PC-9 (cell line): ENCODE results near the gene ROBO1. TPM values are rescaled to one million over a fixed set of nuclear protein-coding genes. Genes with fewer than 3 reads are reported as not detected.

Experiments used
- BruUV-seq: library from RNA; stranded (reverse); fragments of 400-500 nt; replicated peaks from 2 replicates; lab custom pipeline; 2021; lab: Mats Ljungman, UMichigan
- CTCF ChIA-PET: fragments of 300-600 bp; sonication (Branson Sonifier 250); formaldehyde crosslinking; loops from one replicate; lab custom pipeline; 2022; ENCODE audit warnings: antibody characterized with exemption; lab: Charles Lee
- POLR2A ChIA-PET: fragments of 300-600 bp; sonication (Branson Sonifier 250); formaldehyde crosslinking; loops from one replicate; lab custom pipeline; 2022; ENCODE audit warnings: antibody characterized with exemption; ENCODE audit not compliant: unreplicated experiment; lab: Charles Lee
- DNase-seq, 2 experiments: peaks; one replicate each; pipeline versions ENCODE4 v3.0.0 to v3.0.0-alpha.2; 2015 to 2022; ENCODE audit warnings: mixed read lengths in 1 of 2
- H2AFZ ChIP-seq: fragments of 200-600 bp; sonication (generic); 2 replicates; pipeline ENCODE4 v1.8.1; 2017; ENCODE audit warnings: antibody characterized with exemption
- H3F3A ChIP-seq: fragments of 200-600 bp; sonication (generic); 2 replicates; pipeline ENCODE4 v1.8.1; 2017; ENCODE audit warnings: antibody characterized with exemption, mild to moderate bottlenecking, low read depth; ENCODE audit not compliant: insufficient read depth
- H3K27ac ChIP-seq: fragments of 200-600 bp; sonication (generic); 2 replicates; pipeline ENCODE4 v1.6.1; 2016; ENCODE audit warnings: mixed run types
- H3K27me3 ChIP-seq: fragments of 200-600 bp; sonication (generic); 2 replicates; pipeline ENCODE4 v1.6.1; 2016; ENCODE audit warnings: low read depth, mixed run types; ENCODE audit not compliant: insufficient read depth
- H3K36me3 ChIP-seq: fragments of 200-600 bp; sonication (generic); 2 replicates; pipeline ENCODE4 v1.6.1; 2016; ENCODE audit warnings: low read depth, mixed run types
- H3K4me1 ChIP-seq: fragments of 200-600 bp; sonication (generic); replicated peaks from 2 replicates; pipeline ENCODE4 v1.6.1; 2016; ENCODE audit warnings: mixed run types; ENCODE audit not compliant: insufficient read depth
- H3K4me2 ChIP-seq: fragments of 200-600 bp; sonication (generic); 2 replicates; pipeline ENCODE4 v1.6.1; 2017; ENCODE audit warnings: mixed run types
- H3K4me3 ChIP-seq: fragments of 200-600 bp; sonication (generic); 2 replicates; pipeline ENCODE4 v1.6.1; 2016; ENCODE audit warnings: mixed run types
- H3K79me2 ChIP-seq: fragments of 200-600 bp; sonication (generic); 2 replicates; pipeline ENCODE4 v1.6.1; 2017; ENCODE audit warnings: low read depth, mixed run types
- H3K9me2 ChIP-seq: fragments of 200-600 bp; sonication (generic); 2 replicates; pipeline ENCODE4 v1.8.1; 2017; ENCODE audit warnings: mild to moderate bottlenecking; ENCODE audit not compliant: insufficient read depth
- H3K9me3 ChIP-seq: fragments of 200-600 bp; sonication (generic); 2 replicates; pipeline ENCODE4 v1.8.1; 2016; ENCODE audit warnings: low read depth; ENCODE audit not compliant: insufficient read depth
- H4K20me1 ChIP-seq: fragments of 200-600 bp; sonication (generic); 2 replicates; pipeline ENCODE4 v1.8.1; 2017; ENCODE audit not compliant: insufficient read depth
- CTCF ChIP-seq: fragments of 200-600 bp; sonication (generic); conservative IDR thresholded peaks from 2 replicates; pipeline ENCODE4 v1.6.1; 2017; ENCODE audit warnings: mixed run types, antibody characterized with exemption, mild to moderate bottlenecking, moderate library complexity
- EZH2 ChIP-seq: fragments of 200-600 bp; sonication (generic); IDR thresholded peaks from 2 replicates; pipeline ENCODE4 v1.8.0; 2017; ENCODE audit warnings: antibody characterized with exemption, low read depth
- intact Hi-C: fragments of 100-400 bp; cut with micrococcal nuclease; formaldehyde crosslinking; loops from one replicate; pipeline ENCODE4 v1.10.0; 2022; ENCODE audit not compliant: unreplicated experiment
- total RNA-seq: library from RNA; stranded (reverse); gene quantifications from 2 replicates; pipeline ENCODE4 v1.2.3, GENCODE V29; 2021

The ROBO1 gene
- total RNA-seq, 1 experiment from 2014 or later: 17.5 TPM

GRCh38 chr3:78894787-78895186 lies 873.0 kb downstream of the ROBO1 start:
- ChIA-PET CTCF (no interaction called here), POLR2A (no interaction called here)
- no peak for DNase-seq
- H4K20me1 ChIP-seq: no peaks in the 10 kb centered on the region
- no peak overlapping the region for H3K27ac ChIP-seq
- no peak overlapping the region for H2AFZ ChIP-seq
- H3K9me3 ChIP-seq: no peaks in the 10 kb centered on the region
- H3F3A ChIP-seq: no peaks in the 10 kb centered on the region
- no peaks in the 10 kb centered on the region for H3K79me2 ChIP-seq
- H3K4me2 ChIP-seq: no peak overlapping the region
- H3K4me3 ChIP-seq: no peak overlapping the region
- no peaks in the 10 kb centered on the region for H3K9me2 ChIP-seq
- no peaks in the 10 kb centered on the region for H3K36me3 ChIP-seq
- TF ChIP-seq CTCF: no peak
- TF ChIP-seq EZH2: no peak
- no peaks in the 10 kb centered on the region for H3K27me3 ChIP-seq
- no TSS peak for BruUV-seq
- intact Hi-C loops: no loop called here
- no peaks in the 10 kb centered on the region for H3K4me1 ChIP-seq

GRCh38 chr3:78893161-78893560 lies 874.6 kb downstream of the ROBO1 start:
- no peaks in the 10 kb centered on the region for H4K20me1 ChIP-seq
- H3K4me2 ChIP-seq: no peak overlapping the region
- ChIA-PET CTCF (no interaction called here), POLR2A (no interaction called here)
- H3K4me1 ChIP-seq: no peaks in the 10 kb centered on the region
- no peak for TF ChIP-seq EZH2
- no peak for TF ChIP-seq CTCF
- no peaks in the 10 kb centered on the region for H3K9me3 ChIP-seq
- no peaks in the 10 kb centered on the region for H3K27me3 ChIP-seq
- no peak overlapping the region for H3K4me3 ChIP-seq
- H3K9me2 ChIP-seq: no peaks in the 10 kb centered on the region
- H2AFZ ChIP-seq: no peak overlapping the region
- BruUV-seq: no TSS peak
- intact Hi-C loops: no loop called here
- no peaks in the 10 kb centered on the region for H3K36me3 ChIP-seq
- DNase-seq: no peak
- H3K79me2 ChIP-seq: no peaks in the 10 kb centered on the region
- no peaks in the 10 kb centered on the region for H3F3A ChIP-seq
- no peak overlapping the region for H3K27ac ChIP-seq

- Histone ChIP-seq H3K27ac (no peak overlapping the region), H3K9me2 (no peaks in the 10 kb centered on the region), H3K4me1 (no peaks in the 10 kb centered on the region), H3K4me2 (no peak overlapping the region), H4K20me1 (no peaks in the 10 kb centered on the region), H3K4me3 (no peak overlapping the region), H3K79me2 (no peaks in the 10 kb centered on the region), H3K9me3 (no peaks in the 10 kb centered on the region), H3K27me3 (no peaks in the 10 kb centered on the region), H3F3A (no peaks in the 10 kb centered on the region), H2AFZ (no peak overlapping the region), H3K36me3 (no peaks in the 10 kb centered on the region)
- ChIA-PET CTCF (no interaction called here), POLR2A (no interaction called here)
- BruUV-seq: no TSS peak
- no peak for DNase-seq
- intact Hi-C loops: no loop called here
- no peak for TF ChIP-seq CTCF
- TF ChIP-seq EZH2: no peak
Measured at GRCh38 chr3:78889348-78889747, 878.5 kb downstream of the ROBO1 start.
